Heart right ventricle (tissue), 16 donors: ENCODE data around the gene CSNK1A1. TPM values are rescaled to one million over a fixed set of nuclear protein-coding genes. Genes with fewer than 3 reads are reported as not detected.
A peak's percentile ranks its signal among the peaks of the same experiment; 100 is the strongest.

Experiments
- ATAC-seq, 8 donors: fragments of 200-7000 bp; cut with Tn5 transposase; one replicate each; pipeline ENCODE4 v1.9.1; 2020; ENCODE audit warnings: mild to moderate bottlenecking in 8 of 8, moderate library complexity in 8 of 8, moderate number of reproducible peaks in 1 of 8
- DNase-seq, 2 donors: peaks; one replicate each; pipeline ENCODE4 v3.0.0-alpha.2; 2020
- H3K27ac ChIP-seq, 10 donors: fragments of 200-600 bp; sonication (generic) in 2 of 10; one replicate each; pipeline versions ENCODE4 v1.5.0 to v1.8.0; 2020 to 2022; ENCODE audit warnings: mild to moderate bottlenecking in 3 of 10
- H3K27me3 ChIP-seq, 7 donors: fragments of 200-600 bp; one replicate each; pipeline ENCODE4 v1.8.0; 2021 to 2022; ENCODE audit warnings: mild to moderate bottlenecking in 2 of 7
- H3K36me3 ChIP-seq, 9 donors: fragments of 200-600 bp; sonication (generic) in 1 of 9; one replicate each; pipeline versions ENCODE4 v1.5.0 to v1.8.0; 2020 to 2022; ENCODE audit warnings: mild to moderate bottlenecking in 2 of 9
- H3K4me1 ChIP-seq, 9 donors: fragments of 200-600 bp; sonication (generic) in 1 of 9; one replicate each; pipeline versions ENCODE4 v1.5.0 to v1.8.0; 2020 to 2022; ENCODE audit warnings: mild to moderate bottlenecking in 4 of 9
- H3K4me3 ChIP-seq, 10 donors: fragments of 200-600 bp; sonication (generic) in 2 of 10; one replicate each; pipeline versions ENCODE4 v1.5.0 to v1.8.0; 2020 to 2022; ENCODE audit warnings: mild to moderate bottlenecking in 7 of 10, moderate library complexity in 2 of 10
- H3K9me3 ChIP-seq, 11 donors: fragments of 200-600 bp in 10 of 11; sonication (generic) in 2 of 11; one replicate each; pipeline versions ENCODE4 v1.5.0 to v1.8.0; 2013 to 2022; ENCODE audit warnings: mild to moderate bottlenecking in 2 of 11, control low read depth in 1 of 11, moderate library complexity in 1 of 11
- WGBS, 2 donors: extraction: QIAGEN DNeasy Blood & Tissue Kit; methylation state at CpG; one replicate each; pipeline ENCODE4 v1.1.7; 2013; ENCODE audit warnings: inconsistent platforms in 1 of 2; 5-methylcytosine and 5-hydroxymethylcytosine counted together
- intact Hi-C, 10 donors: fragments of 100-400 bp; cut with DNase I; formaldehyde crosslinking; loops; one replicate each; pipeline versions ENCODE4 v1.11.1 to v1.14.2; 2022
- polyA plus RNA-seq, 2 donors: library from polyadenylated mRNA; stranded (reverse); fragments of 200-250 nt; gene quantifications; one replicate each; pipeline ENCODE4 v1.2.3, GENCODE V29; 2013
- total RNA-seq, 10 donors: library from RNA; stranded (reverse); fragmentation: NEBNext Ultra II Directional in 3 of 10; extraction: Animal tissue kit (Norgen Biotek cat#: 25700) in 3 of 10; gene quantifications; one replicate each; pipeline versions ENCODE4 v1.2.1 to v1.2.4, GENCODE V29; 2021 to 2023
- TF ChIP-seq, protein P1 (sequence below), 9 donors: fragments of 200-600 bp; sonication (generic) in 2 of 9; IDR thresholded peaks; one replicate each; pipeline versions ENCODE4 v1.5.0 to v1.8.0; 2021 to 2022; ENCODE audit warnings: antibody characterized with exemption in 9 of 9, mild to moderate bottlenecking in 5 of 9, moderate library complexity in 1 of 9
- donor health status: Arrhythmogenic right ventricular cardiomyopathy.
- donor health status: ischemic (EF 13 %, LVEDD 7.1; RV severe dilation, severe dysfunction).
- donor health status: healthy with polysubstance abuse.
- donor health status: DM: no; HTN: yes; CAD: no.
- donor health status: DM: no; HTN: no; CAD: no.
- donor health status: ischemic (EF 25% LVEDD 6.9; RV normal size, moderate dysfunction).
- donor health status: ischemic (EF 25% LVEDD 5.7; RV mildly dilated, moderate dysfunction).
- donor health status: healthy.
- donor health status: DM: yes; HTN: yes; CAD: no.
- donor health status: Ischemic cardiomyopathy.
- donor health status: ischemic (EF 35%, LVEDD 5.7; RV mildly dilated, moderate dysfunction).
- donor health status: nonischemic (EF 11% LVEDD 7.7; RV severe dilation, severe dysfunction).
- donor health status: DM: yes; HTN: yes; CAD: no.
- donor health status: PGD.
- donor health status: ischemic (EF 29% LVEDD 5.4; RV normal size, mild dysfunction).
- donor health status: nonischemic (EF 23%, LVEDD 6.1; RV moderate dilation, normal function).

CSNK1A1 gene
- total and polyA plus RNA-seq, 12 donors: 47.9 to 363 (median 212) TPM

DNA sequence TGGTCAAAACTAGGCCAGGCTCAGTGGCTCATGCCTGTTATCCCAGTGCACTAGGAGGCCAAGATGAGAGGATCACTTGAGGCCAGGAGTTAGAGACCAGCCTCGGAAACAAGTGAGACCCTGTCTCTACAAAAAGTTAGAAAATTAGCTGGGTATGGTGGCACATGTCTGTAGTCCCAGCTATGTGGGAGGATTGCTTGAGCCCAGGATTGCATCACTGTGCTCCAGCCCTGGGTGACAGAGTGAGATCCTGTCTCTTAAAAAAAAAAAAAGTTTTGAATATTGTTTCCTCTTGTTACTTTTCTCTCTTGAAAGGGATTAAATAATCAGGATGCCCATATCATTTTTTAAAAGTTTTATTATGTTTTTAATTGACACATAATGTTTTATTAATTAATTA lies 37.7 kb upstream of the CSNK1A1 start:
- intact Hi-C loops: loop anchor here in 1 of 10 donors (5.0 kb wide), 1 partner anchor 833 kb away; no protein-coding TSS in a partner anchor
- Histone ChIP-seq H3K27me3 (no peaks in the 10 kb centered on the region), H3K36me3 (no peaks in the 10 kb centered on the region), H3K27ac (peak overlapping the region in 1 of 10 donors; percentile 23), H3K9me3 (no peaks in the 10 kb centered on the region), H3K4me3 (no peak overlapping the region), H3K4me1 (peaks cover 0 to 38% (median 22%) of the 10 kb centered on the region in 9 donors)
- DNase-seq: no peak
- TF ChIP-seq, protein P1, sequence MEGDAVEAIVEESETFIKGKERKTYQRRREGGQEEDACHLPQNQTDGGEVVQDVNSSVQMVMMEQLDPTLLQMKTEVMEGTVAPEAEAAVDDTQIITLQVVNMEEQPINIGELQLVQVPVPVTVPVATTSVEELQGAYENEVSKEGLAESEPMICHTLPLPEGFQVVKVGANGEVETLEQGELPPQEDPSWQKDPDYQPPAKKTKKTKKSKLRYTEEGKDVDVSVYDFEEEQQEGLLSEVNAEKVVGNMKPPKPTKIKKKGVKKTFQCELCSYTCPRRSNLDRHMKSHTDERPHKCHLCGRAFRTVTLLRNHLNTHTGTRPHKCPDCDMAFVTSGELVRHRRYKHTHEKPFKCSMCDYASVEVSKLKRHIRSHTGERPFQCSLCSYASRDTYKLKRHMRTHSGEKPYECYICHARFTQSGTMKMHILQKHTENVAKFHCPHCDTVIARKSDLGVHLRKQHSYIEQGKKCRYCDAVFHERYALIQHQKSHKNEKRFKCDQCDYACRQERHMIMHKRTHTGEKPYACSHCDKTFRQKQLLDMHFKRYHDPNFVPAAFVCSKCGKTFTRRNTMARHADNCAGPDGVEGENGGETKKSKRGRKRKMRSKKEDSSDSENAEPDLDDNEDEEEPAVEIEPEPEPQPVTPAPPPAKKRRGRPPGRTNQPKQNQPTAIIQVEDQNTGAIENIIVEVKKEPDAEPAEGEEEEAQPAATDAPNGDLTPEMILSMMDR (IDR thresholded peaks at IDR 0.05): no peak
- WGBS, 2 donors: 90 to 98% methylated on average over 1 of the region's 1 CpG
- peak in 1 of 8 donors; percentile 44 for ATAC-seq

DNA sequence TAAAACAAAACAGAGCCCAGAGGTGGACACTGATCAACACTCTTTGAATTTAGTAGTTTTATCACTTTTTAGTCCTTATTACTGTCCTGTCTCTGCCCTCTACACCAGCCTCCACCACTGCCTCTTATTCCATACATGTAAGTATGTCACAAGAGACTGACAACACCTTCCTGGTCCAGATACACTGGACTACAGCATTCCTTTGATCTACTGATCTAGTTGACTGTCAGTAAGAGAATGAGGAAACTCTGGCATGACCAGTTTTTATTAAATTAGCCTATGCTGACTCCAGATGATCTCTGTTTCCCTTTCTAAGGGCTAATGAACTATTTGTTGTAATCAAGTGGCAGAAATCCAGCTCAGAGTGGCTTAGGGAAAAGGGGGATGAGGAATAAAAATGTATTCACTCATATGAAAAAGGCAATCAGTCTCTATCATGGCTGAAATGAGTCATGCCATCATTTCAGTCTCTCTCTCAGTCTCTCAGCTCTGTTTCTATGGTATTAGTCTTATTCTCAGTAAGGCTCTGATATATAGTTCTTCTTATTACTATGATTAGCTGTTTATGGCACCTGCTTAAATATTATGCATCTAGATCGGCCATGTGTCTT lies 35.6 kb upstream of the CSNK1A1 start:
- H3K9me3 ChIP-seq: no peaks in the 10 kb centered on the region
- peak overlapping the region in 3 of 10 donors; percentile 11 to 51 (median 16) for H3K27ac ChIP-seq
- ATAC-seq: no peak
- intact Hi-C loops: loop anchor here in 1 of 10 donors (5.0 kb wide), 1 partner anchor 835 kb away; no protein-coding TSS in a partner anchor
- no peaks in the 10 kb centered on the region for H3K36me3 ChIP-seq
- no peak for DNase-seq
- TF ChIP-seq, protein P1 (IDR thresholded peaks at IDR 0.05): no peak
- peaks cover 12 to 60% (median 42%) of the 10 kb centered on the region in 9 donors for H3K4me1 ChIP-seq
- H3K27me3 ChIP-seq: no peaks in the 10 kb centered on the region
- H3K4me3 ChIP-seq: no peak overlapping the region
- WGBS, 2 donors: 94 to 98% methylated on average over 1 of the region's 1 CpG

DNA sequence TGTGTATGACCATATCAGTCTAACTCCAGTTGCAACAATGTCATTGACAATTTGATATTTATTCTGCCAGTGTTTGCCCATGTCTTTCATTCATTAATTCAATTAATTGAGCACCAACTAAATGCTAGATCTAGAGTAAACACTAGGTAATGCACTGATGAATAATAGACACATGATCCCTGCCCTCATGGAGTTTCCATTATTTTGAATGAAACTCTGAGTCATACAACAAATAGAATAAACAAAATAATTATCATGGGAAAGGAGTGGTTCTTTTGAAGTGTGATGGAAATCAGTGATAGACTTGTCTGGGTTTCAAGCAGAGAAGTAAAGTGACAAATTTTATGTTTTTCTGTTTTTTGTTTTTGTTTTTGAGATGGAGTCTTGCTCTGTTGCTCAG lies 34.7 kb upstream of the CSNK1A1 start:
- Histone ChIP-seq H3K4me3 (no peak overlapping the region), H3K4me1 (peaks cover 12 to 63% (median 47%) of the 10 kb centered on the region in 9 donors), H3K27me3 (peaks cover 0 to 8% (median 0%) of the 10 kb centered on the region in 7 donors), H3K36me3 (no peaks in the 10 kb centered on the region), H3K9me3 (no peaks in the 10 kb centered on the region), H3K27ac (peak overlapping the region in 1 of 10 donors; percentile 51)
- TF ChIP-seq, protein P1 (IDR thresholded peaks at IDR 0.05): no peak
- DNase-seq (no peak), ATAC-seq (no peak)
- intact Hi-C loops: loop anchor here in 1 of 10 donors (5.0 kb wide), 1 partner anchor 836 kb away; no protein-coding TSS in a partner anchor

DNA sequence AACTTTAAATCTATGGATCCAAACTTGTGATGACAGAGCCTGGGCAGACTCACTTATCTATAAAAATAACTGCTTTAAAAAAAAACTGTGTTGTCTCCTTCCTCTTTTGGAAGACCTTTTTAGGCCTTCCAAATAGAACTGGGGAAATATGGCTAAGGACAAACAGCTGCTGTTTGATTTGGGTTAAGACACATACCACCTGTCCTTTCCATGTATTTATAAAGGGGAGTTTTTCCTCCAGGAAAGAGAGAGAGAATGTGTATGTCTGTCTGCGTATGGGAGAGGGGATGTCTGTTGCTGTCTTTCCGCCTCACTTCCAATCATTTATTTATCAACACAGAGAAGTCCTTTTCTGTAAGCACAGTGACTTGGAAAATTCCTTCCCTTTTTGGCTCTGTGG lies 32.9 kb upstream of the CSNK1A1 start:
- Histone ChIP-seq H3K36me3 (no peaks in the 10 kb centered on the region), H3K27me3 (peaks cover 0 to 12% (median 0%) of the 10 kb centered on the region in 7 donors), H3K4me3 (no peak overlapping the region), H3K4me1 (peaks cover 18 to 77% (median 51%) of the 10 kb centered on the region in 9 donors), H3K27ac (peak overlapping the region; percentile 0 to 96 (median 86)), H3K9me3 (no peaks in the 10 kb centered on the region)
- intact Hi-C loops: no loop called here
- no peak for DNase-seq
- TF ChIP-seq, protein P1 (IDR thresholded peaks at IDR 0.05): no peak
- WGBS, 2 donors: 22 to 69% methylated on average over 2 of the region's 2 CpGs
- no peak for ATAC-seq
